Neural cell (in vitro differentiated cells): Measurements from ENCODE around the gene ADSS1. TPM values are rescaled to one million over a fixed set of nuclear protein-coding genes. Genes with fewer than 3 reads are reported as not detected.

Experiments
- H2AFZ ChIP-seq: fragments of 200-600, 300-800 bp; sonication (generic), shearing (Covaris generic); 2 replicates; pipeline ENCODE4 v1.6.0; 2014; ENCODE audit warnings: low read depth, mild to moderate bottlenecking, antibody characterized with exemption, low read length, moderate library complexity
- H3F3A ChIP-seq: fragments of 200-600 bp; shearing (Covaris generic); 2 replicates; pipeline ENCODE4 v1.6.1; 2016; ENCODE audit warnings: mild to moderate bottlenecking, moderate library complexity, mixed read lengths, antibody characterized with exemption, low read length; ENCODE audit not compliant: insufficient read depth, poor library complexity, severe bottlenecking
- H3K27ac ChIP-seq: fragments of 200-600, 300-800 bp; sonication (generic), shearing (Covaris generic); 2 replicates; pipeline ENCODE4 v1.5.1; 2014; ENCODE audit warnings: mild to moderate bottlenecking, low read length, moderate library complexity
- H3K27me3 ChIP-seq: fragments of 300-800, 200-600 bp; sonication (generic), shearing (Covaris generic); 2 replicates; pipeline ENCODE4 v1.6.0; 2014; ENCODE audit warnings: mild to moderate bottlenecking, low read depth, low read length, moderate library complexity; ENCODE audit not compliant: insufficient read depth
- H3K36me3 ChIP-seq: fragments of 300-800, 200-600 bp; sonication (generic), shearing (Covaris generic); 2 replicates; pipeline ENCODE4 v1.5.1; 2014; ENCODE audit warnings: mild to moderate bottlenecking, antibody characterized with exemption, low read length, moderate library complexity; ENCODE audit not compliant: insufficient read depth
- H3K4me2 ChIP-seq: fragments of 300-800, 200-600 bp; sonication (generic), shearing (Covaris generic); 2 replicates; pipeline ENCODE4 v1.6.0; 2014; ENCODE audit warnings: mild to moderate bottlenecking, low read length
- H3K4me3 ChIP-seq: fragments of 300-800, 200-600 bp; sonication (generic), shearing (Covaris generic); 2 replicates; pipeline ENCODE4 v1.5.1; 2014; ENCODE audit warnings: mild to moderate bottlenecking, low read length, moderate library complexity
- H3K79me2 ChIP-seq: fragments of 200-600 bp; shearing (Covaris generic); replicated peaks from 2 replicates; pipeline ENCODE4 v1.6.0; 2014; ENCODE audit warnings: mild to moderate bottlenecking, low read length, moderate library complexity; ENCODE audit not compliant: insufficient read depth
- H3K9ac ChIP-seq: fragments of 300-800, 200-600 bp; sonication (generic), shearing (Covaris generic); 2 replicates; pipeline ENCODE4 v1.6.1; 2016; ENCODE audit warnings: mild to moderate bottlenecking, low read length, mixed read lengths
- H3K9me2 ChIP-seq: fragments of 200-600 bp; shearing (Covaris generic); 2 replicates; pipeline ENCODE4 v1.6.1; 2016; ENCODE audit warnings: mild to moderate bottlenecking, low read length, mixed read lengths; ENCODE audit not compliant: insufficient read depth
- H3K9me3 ChIP-seq: fragments of 200-600, 300-800 bp; sonication (generic), shearing (Covaris generic); 2 replicates; pipeline ENCODE4 v1.6.1; 2016; ENCODE audit warnings: mild to moderate bottlenecking, mixed run types, low read length, moderate library complexity, mixed read lengths
- H4K20me1 ChIP-seq: fragments of 200-600 bp; shearing (Covaris generic); 2 replicates; pipeline ENCODE4 v1.6.1; 2016; ENCODE audit warnings: mild to moderate bottlenecking, mixed run types; ENCODE audit not compliant: insufficient read depth
- CTCF ChIP-seq: fragments of 450-650 bp; IDR thresholded peaks from 2 replicates; pipeline ENCODE4 v1.5.1; 2014; ENCODE audit warnings: antibody characterized with exemption, mild to moderate bottlenecking, moderate library complexity; ENCODE audit not compliant: poor library complexity, severe bottlenecking
- EP300 ChIP-seq: fragments of 450-650 bp; conservative IDR thresholded peaks from 2 replicates; pipeline ENCODE4 v1.6.1; 2014; ENCODE audit warnings: antibody characterized with exemption, mild to moderate bottlenecking, moderate library complexity; ENCODE audit not compliant: poor library complexity, severe bottlenecking
- EZH2 ChIP-seq: fragments of 200-600, 300-800 bp; shearing (Covaris generic), sonication (generic); IDR thresholded peaks from 2 replicates; pipeline ENCODE4 v1.6.1; 2014; ENCODE audit warnings: antibody characterized with exemption, low read length, borderline replicate concordance, mild to moderate bottlenecking; ENCODE audit not compliant: insufficient read depth, poor library complexity, severe bottlenecking
- MXI1 ChIP-seq: fragments of 450-650 bp; conservative IDR thresholded peaks from 2 replicates; pipeline ENCODE4 v1.6.1; 2014; ENCODE audit warnings: antibody characterized with exemption, mild to moderate bottlenecking; ENCODE audit not compliant: poor library complexity, severe bottlenecking
- POLR2AphosphoS5 ChIP-seq: IDR thresholded peaks from 2 replicates; pipeline ENCODE4 v1.6.1; 2012
- RAD21 ChIP-seq: fragments of 450-650 bp; conservative IDR thresholded peaks from 2 replicates; pipeline ENCODE4 v1.6.1; 2014; ENCODE audit warnings: antibody characterized with exemption, mild to moderate bottlenecking, moderate library complexity
- REST ChIP-seq: IDR thresholded peaks from 2 replicates; pipeline ENCODE4 v1.6.1; 2012; ENCODE audit warnings: borderline replicate concordance
- SMC3 ChIP-seq: fragments of 450-650 bp; conservative IDR thresholded peaks from 2 replicates; pipeline ENCODE4 v1.6.1; 2014; ENCODE audit warnings: antibody characterized with exemption, mild to moderate bottlenecking, moderate library complexity; ENCODE audit not compliant: poor library complexity
- TAF1 ChIP-seq: IDR thresholded peaks from 2 replicates; pipeline ENCODE4 v1.6.1; 2012; ENCODE audit warnings: low read depth
- polyA plus RNA-seq: library from polyadenylated mRNA; depleted of rRNA; stranded (reverse); fragments of >200 nt; gene quantifications from 2 replicates; pipeline ENCODE4 v1.2.3, GENCODE V29; 2014

The ADSS1 gene
- polyA plus RNA-seq, 1 donor from 2014 or later, result 4.3 TPM

DNA sequence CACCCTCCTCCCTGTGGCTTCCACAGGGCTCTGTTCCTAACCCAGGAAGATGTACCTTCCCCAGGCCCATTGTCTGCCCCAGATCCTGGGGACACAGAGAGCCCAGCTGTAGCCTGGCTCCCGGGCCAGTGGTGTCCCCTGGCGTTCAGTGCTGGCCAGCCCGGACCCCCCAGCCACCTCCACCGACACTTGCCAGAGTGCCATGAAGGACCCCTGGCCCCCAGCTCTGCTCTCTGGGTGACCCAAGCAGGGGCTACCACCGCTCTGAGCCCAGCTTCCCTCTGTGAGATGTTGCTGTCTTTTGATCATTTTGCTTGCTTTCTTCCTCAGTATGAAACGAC is 28.4 kb upstream of the ADSS1 start:
- Histone ChIP-seq H3F3A (no peaks in the 10 kb centered on the region), H4K20me1 (no peaks in the 10 kb centered on the region), H3K79me2 (no peaks in the 10 kb centered on the region), H3K27me3 (no peaks in the 10 kb centered on the region), H2AFZ (no peak overlapping the region), H3K36me3 (no peaks in the 10 kb centered on the region), H3K9me2 (no peaks in the 10 kb centered on the region), H3K9ac (no peak overlapping the region), H3K27ac (no peak overlapping the region), H3K4me3 (no peak overlapping the region), H3K4me2 (no peak overlapping the region), H3K9me3 (no peaks in the 10 kb centered on the region)
- TF ChIP-seq SMC3, result no peak
- TF ChIP-seq POLR2AphosphoS5, result no peak
- TF ChIP-seq CTCF, result no peak
- TF ChIP-seq EP300, result no peak
- no peak for TF ChIP-seq EZH2
- no peak for TF ChIP-seq MXI1
- TF ChIP-seq REST, result no peak
- TF ChIP-seq RAD21, result no peak
- TF ChIP-seq TAF1, result no peak

DNA sequence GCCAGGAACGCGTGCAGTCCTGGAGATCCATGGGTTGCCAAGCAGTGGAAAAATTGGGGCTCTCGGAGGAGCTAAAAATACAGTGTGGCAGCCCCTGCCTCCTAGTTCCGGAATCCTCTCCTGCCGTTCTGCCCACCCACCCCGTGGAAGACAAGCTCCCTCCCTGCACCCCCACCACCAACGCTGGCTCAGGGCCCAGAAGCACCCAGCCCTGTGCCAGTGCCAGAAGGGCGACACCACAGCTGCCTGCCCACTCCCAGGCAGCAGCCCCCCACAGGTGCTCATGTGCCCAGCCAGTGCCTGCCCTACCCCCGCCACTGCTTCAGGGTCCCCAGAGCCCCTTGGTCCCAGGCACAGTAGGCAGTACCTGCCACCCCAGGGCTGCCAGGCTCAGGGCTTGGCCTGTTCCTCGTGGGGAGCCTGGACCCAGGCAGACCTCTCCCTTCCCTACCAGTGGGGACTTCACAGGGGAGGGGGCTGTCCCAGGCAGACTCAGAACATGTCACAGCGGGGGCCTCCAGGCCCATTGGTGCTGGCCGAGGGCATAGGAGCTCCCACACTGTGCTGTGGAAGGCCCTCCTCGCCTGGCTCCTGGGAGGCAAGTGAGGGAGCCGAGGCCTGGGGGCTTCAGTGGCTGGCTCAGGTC is 27.2 kb upstream of the ADSS1 start:
- Histone ChIP-seq H3K9me3 (no peaks in the 10 kb centered on the region), H3K4me2 (no peak overlapping the region), H3K36me3 (no peaks in the 10 kb centered on the region), H2AFZ (no peak overlapping the region), H3K4me3 (no peak overlapping the region), H4K20me1 (no peaks in the 10 kb centered on the region), H3K79me2 (no peaks in the 10 kb centered on the region), H3K27ac (no peak overlapping the region), H3F3A (no peaks in the 10 kb centered on the region), H3K9ac (no peak overlapping the region), H3K27me3 (no peaks in the 10 kb centered on the region), H3K9me2 (no peaks in the 10 kb centered on the region)
- TF ChIP-seq POLR2AphosphoS5 (no peak), RAD21 (no peak), MXI1 (no peak), SMC3 (no peak), TAF1 (no peak), REST (no peak), EZH2 (no peak), CTCF (no peak)
